GM12874 (cell line): ENCODE results near the gene GXYLT1.

Experiments
- CTCF ChIP-seq: IDR thresholded peaks from 2 replicates; pipeline ENCODE4 v1.5.1; 2011; ENCODE audit warnings: low read depth, mild to moderate bottlenecking, control low read depth, low read length, moderate library complexity; ENCODE audit not compliant: insufficient read depth

The GXYLT1 gene

GRCh38 chr12:42144408-42145196 lies at the start of gene GXYLT1:
TSS of gene GXYLT1 (minus strand) at chr12:42144874. CDS start at chr12:42144646, 228 bp downstream.
- no peak for TF ChIP-seq CTCF

GRCh38 chr12:42192686-42193085 lies 48.0 kb upstream of the GXYLT1 start:
- no peak for TF ChIP-seq CTCF

GRCh38 chr12:42192258-42192657 lies 47.6 kb upstream of the GXYLT1 start:
- TF ChIP-seq CTCF, result no peak

GRCh38 chr12:42190376-42190775 lies 45.7 kb upstream of the GXYLT1 start:
- TF ChIP-seq CTCF, result no peak

GRCh38 chr12:42187799-42188198 lies 43.1 kb upstream of the GXYLT1 start:
- no peak for TF ChIP-seq CTCF

- TF ChIP-seq CTCF, result no peak
Observed at GRCh38 chr12:42186793-42187192, 42.1 kb upstream of the GXYLT1 start.

- no peak for TF ChIP-seq CTCF
Observed at GRCh38 chr12:42182394-42182793, 37.7 kb upstream of the GXYLT1 start.
